Activated CD4-positive, alpha-beta memory T cell treated with anti-CD3 and anti-CD28 coated beads, Interleukin-2, amount 10 ng/mL, durations not matched to agents 7 days and 5 days (primary cell): ENCODE results near the gene PIMREG. TPM values are rescaled to one million over a fixed set of nuclear protein-coding genes. Genes with fewer than 3 reads are reported as not detected.

Source experiments
- CTCF ChIA-PET: fragments of 350-600 bp; sonication (Branson Sonifier 250); formaldehyde crosslinking; loops from one replicate; lab custom pipeline; 2021; ENCODE audit warnings: antibody characterized with exemption, inconsistent platforms; lab: Charles Lee
- POLR2A ChIA-PET: fragments of 350-600 bp; sonication (Branson Sonifier 250); formaldehyde crosslinking; loops from one replicate; lab custom pipeline; 2021; ENCODE audit warnings: antibody characterized with exemption; lab: Charles Lee
- DNase-seq: peaks from one replicate; pipeline ENCODE4 v3.0.0-alpha.2; 2020
- H3K27ac Mint-ChIP-seq: one replicate; pipeline ENCODE4 v1.8.0; 2021; ENCODE audit warnings: mild to moderate bottlenecking, mixed read lengths
- H3K27me3 Mint-ChIP-seq: one replicate; pipeline ENCODE4 v1.8.0; 2021; ENCODE audit warnings: mixed read lengths
- H3K36me3 Mint-ChIP-seq: one replicate; pipeline ENCODE4 v1.8.0; 2021; ENCODE audit warnings: low read depth, mixed read lengths
- H3K4me1 Mint-ChIP-seq: one replicate; pipeline ENCODE4 v1.8.0; 2021; ENCODE audit warnings: mixed read lengths
- H3K4me3 Mint-ChIP-seq: one replicate; pipeline ENCODE4 v1.8.0; 2021; ENCODE audit warnings: mild to moderate bottlenecking, mixed read lengths
- H3K9me3 Mint-ChIP-seq: one replicate; pipeline ENCODE4 v1.8.0; 2021; ENCODE audit warnings: mixed read lengths
- total RNA-seq, 2 experiments: library from RNA; stranded (reverse); gene quantifications; one replicate each; pipeline ENCODE4 v1.2.3, GENCODE V29; 2021

Gene PIMREG
- total RNA-seq, 2 experiments from 2014 or later, result 21.2 TPM

DNA sequence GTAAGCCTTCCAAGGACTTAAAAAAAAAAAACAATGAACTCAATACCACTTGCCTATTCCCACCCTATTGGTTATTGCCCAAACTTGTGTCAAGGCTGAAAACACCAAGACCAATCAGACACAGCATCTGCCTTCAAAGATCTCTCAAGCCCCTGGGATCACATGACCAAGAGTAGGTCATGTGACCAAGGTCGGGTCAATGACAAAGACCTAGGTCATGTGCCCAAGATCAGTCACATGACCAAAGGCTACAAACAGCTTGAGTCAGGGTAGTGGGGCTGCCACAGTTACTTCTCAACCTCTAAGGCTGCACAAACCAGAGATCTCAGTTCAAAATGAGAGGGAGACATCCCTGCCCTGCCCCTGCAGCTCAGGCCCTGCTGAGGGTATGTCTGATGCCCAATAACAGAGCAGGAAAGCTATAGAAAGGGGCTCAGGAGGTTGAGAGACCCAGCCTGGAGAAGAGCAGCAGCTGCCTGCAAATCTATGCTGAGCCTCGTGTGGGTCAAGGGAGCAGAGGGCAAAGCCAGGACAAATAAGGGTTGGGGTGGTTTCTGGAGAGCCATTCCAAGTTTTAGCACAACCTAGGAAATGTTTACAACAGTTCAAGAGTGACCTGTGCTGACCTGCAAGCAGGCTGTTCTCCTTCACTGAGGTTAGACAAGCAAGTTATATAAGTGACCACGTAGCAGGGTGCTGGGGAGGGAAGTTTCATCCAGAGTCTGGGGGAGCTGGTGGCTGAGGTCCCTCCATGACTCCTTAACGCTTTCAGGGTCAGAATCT lies 48.8 kb downstream of the PIMREG start:
- Mint-ChIP-seq H3K4me1 (peaks cover 13% of the 10 kb centered on the region), H3K9me3 (no peaks in the 10 kb centered on the region), H3K27ac (no peak overlapping the region), H3K36me3 (no peaks in the 10 kb centered on the region), H3K27me3 (peaks cover 10% of the 10 kb centered on the region), H3K4me3 (no peak overlapping the region)
- CTCF ChIA-PET, result interaction anchor here (0.8 kb wide), 1 partner anchor 20 kb away, joined by 3 read pairs; no protein-coding TSS in a partner anchor
- POLR2A ChIA-PET, result no interaction called here
- no peak for DNase-seq

DNA sequence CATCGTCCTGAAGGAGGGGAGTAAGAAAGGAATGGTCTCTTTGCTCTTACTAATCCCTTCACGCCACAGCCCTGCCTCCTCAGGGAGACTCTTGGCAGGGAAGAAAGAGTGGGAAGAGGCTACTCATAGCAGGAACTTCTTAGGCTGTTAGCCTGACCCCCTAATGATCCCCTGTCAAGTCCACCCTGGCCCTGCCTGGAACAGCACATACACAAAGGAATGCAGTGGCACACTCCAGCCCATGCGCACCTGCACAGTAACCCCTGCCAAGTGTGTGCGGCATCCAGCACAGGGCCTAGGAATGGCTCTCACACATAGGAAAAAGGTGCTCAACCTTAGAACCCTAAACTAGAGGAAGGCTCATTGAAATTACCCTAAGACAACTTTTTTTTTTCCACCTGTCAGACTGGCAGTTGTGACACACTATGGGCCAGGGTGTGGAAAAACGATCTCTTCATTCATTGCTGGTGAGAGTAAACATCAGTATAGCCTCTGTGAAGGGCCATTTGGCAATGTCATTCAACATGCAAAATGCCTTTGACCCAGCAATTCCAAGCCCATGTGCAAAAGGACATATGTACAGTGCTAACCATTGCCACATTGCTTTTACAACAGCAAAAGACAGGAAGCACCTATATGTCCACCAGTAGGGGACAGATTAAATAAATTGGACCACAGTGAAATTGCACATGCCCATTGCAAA lies 50.1 kb downstream of the PIMREG start:
- POLR2A ChIA-PET, result no interaction called here
- CTCF ChIA-PET, result no interaction called here
- Mint-ChIP-seq H3K9me3 (no peaks in the 10 kb centered on the region), H3K27ac (no peak overlapping the region), H3K36me3 (no peaks in the 10 kb centered on the region), H3K27me3 (peaks cover 10% of the 10 kb centered on the region), H3K4me1 (peaks cover 13% of the 10 kb centered on the region), H3K4me3 (no peak overlapping the region)
- no peak for DNase-seq

DNA sequence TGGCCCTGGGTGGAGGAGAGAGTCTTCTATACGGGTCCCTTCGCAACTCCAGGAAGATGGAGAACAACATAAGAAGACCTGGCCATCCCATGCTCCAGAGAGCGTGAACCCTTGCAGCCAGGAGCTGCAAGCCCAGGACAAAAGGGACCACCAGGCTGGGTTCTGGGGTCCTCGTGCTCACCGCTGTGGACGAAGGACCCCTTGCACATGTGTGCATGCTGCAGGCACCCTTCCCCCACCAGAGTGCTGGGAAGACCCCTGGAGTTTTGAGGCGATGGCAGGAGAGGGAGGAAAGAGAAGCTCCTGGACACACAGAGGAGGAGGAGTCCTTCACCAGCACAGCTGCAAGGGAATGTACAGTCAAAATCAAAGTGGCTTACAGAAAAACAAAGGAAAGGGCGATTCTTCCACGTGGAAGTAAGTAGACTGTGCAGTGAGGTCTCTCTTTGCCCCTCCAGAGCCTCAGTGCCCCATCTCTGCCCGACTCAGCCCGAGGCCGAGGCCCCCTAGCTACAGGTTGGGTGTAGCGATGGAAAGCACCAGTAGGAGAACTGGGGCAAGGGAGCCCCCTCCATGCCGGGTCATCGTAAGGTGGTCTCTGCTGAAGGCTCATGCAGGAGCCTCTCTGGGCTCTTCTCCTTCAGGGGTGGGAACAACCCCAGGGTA lies 51.3 kb downstream of the PIMREG start:
- Mint-ChIP-seq H3K9me3 (no peaks in the 10 kb centered on the region), H3K4me3 (no peak overlapping the region), H3K36me3 (no peaks in the 10 kb centered on the region), H3K4me1 (peaks cover 13% of the 10 kb centered on the region), H3K27ac (no peak overlapping the region), H3K27me3 (peaks cover 10% of the 10 kb centered on the region)
- no peak for DNase-seq
- ChIA-PET POLR2A (interaction anchor here (0.6 kb wide), 1 partner anchor 62 kb away, joined by 3 read pairs; no protein-coding TSS in a partner anchor), CTCF (interaction anchor here (0.7 kb wide), 1 partner anchor 23 kb away, joined by 3 read pairs; no protein-coding TSS in a partner anchor)

DNA sequence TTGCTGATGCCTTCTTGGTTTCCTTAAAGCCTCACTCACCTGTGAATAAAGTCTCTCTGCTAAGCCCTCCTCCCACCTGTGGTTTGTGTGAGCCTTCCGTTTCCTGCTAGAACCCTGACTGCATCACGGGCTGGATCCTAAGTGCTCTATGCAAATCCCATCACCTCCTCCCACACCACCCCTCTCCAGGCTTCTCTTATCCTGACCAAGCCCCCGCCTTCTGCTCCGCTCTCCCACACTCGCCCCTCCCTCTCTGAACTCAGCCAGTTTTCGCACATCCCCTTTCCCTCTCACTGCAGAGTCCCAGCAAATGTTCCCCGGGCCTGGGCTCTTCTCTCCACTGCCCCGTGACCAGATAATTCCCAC lies 51.8 kb downstream of the PIMREG start:
- Mint-ChIP-seq H3K4me1 (peaks cover 13% of the 10 kb centered on the region), H3K4me3 (no peak overlapping the region), H3K9me3 (no peaks in the 10 kb centered on the region), H3K27me3 (peaks cover 10% of the 10 kb centered on the region), H3K36me3 (no peaks in the 10 kb centered on the region), H3K27ac (no peak overlapping the region)
- DNase-seq, result no peak
- CTCF ChIA-PET, result no interaction called here
- POLR2A ChIA-PET, result interaction anchor here (0.6 kb wide), 1 partner anchor 61 kb away, joined by 3 read pairs; no protein-coding TSS in a partner anchor

DNA sequence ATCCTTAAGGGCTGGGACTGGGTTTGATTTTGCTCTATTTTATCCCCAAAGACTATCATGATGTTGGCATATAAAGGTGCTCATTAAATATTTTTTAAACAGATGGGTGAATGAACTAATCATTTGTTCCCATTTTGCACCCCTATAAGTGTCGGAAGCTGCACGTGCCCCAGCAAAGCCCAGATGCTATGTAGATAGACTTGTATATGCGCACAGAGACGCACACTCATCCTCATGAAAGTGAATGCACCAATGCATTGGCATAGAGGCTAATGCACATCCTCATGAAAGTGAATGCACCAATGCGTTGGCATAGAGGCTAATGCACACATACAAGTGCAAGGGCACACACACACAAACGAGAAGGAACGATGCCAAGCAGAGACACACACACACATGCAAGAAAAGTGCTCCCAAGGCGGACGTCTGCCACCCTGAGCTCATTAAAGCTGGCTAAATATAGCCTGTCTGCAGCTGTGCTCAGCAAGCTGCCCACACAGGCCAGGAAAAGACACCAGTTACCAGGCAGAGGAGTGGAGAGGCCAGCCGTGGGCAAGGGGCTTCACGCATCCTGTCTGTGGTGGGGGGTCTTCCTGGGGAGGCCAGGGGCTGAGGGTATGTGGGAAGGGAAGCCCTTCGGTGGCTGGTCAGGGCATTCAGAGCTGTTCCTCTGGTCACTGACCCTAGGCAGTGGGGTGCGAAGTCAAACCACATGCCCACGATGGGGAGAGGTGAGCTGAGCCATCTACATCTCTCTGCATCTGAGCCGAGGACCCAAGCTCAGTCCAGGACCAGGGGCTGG lies 52.6 kb downstream of the PIMREG start:
- no peaks in the 10 kb centered on the region for H3K36me3 Mint-ChIP-seq
- H3K4me3 Mint-ChIP-seq, result no peak overlapping the region
- ChIA-PET POLR2A (no interaction called here), CTCF (interaction anchor here (0.9 kb wide), 1 partner anchor 61 kb away, joined by 3 read pairs; no protein-coding TSS in a partner anchor)
- no peaks in the 10 kb centered on the region for H3K9me3 Mint-ChIP-seq
- H3K4me1 Mint-ChIP-seq, result peaks cover 13% of the 10 kb centered on the region
- H3K27ac Mint-ChIP-seq, result no peak overlapping the region
- no peak for DNase-seq
- H3K27me3 Mint-ChIP-seq, result peaks cover 10% of the 10 kb centered on the region

GRCh38 chr17:6497496-6498221 lies 53.4 kb downstream of the PIMREG start:
- no peak overlapping the region for H3K27ac Mint-ChIP-seq
- no peak for DNase-seq
- H3K9me3 Mint-ChIP-seq, result no peaks in the 10 kb centered on the region
- H3K27me3 Mint-ChIP-seq, result peaks cover 10% of the 10 kb centered on the region
- H3K4me1 Mint-ChIP-seq, result peaks cover 13% of the 10 kb centered on the region
- ChIA-PET POLR2A (no interaction called here), CTCF (interaction anchor here (0.9 kb wide), 1 partner anchor 62 kb away, joined by 3 read pairs; no protein-coding TSS in a partner anchor)
- no peaks in the 10 kb centered on the region for H3K36me3 Mint-ChIP-seq
- no peak overlapping the region for H3K4me3 Mint-ChIP-seq

- no peaks in the 10 kb centered on the region for H3K36me3 Mint-ChIP-seq
- H3K27ac Mint-ChIP-seq, result no peak overlapping the region
- peaks cover 13% of the 10 kb centered on the region for H3K4me1 Mint-ChIP-seq
- CTCF ChIA-PET, result no interaction called here
- DNase-seq, result no peak
- no peak overlapping the region for H3K4me3 Mint-ChIP-seq
- peaks cover 10% of the 10 kb centered on the region for H3K27me3 Mint-ChIP-seq
- POLR2A ChIA-PET, result no interaction called here
- no peaks in the 10 kb centered on the region for H3K9me3 Mint-ChIP-seq
Measured at GRCh38 chr17:6498356-6498755, 54.1 kb downstream of the PIMREG start.

- ChIA-PET POLR2A (no interaction called here), CTCF (no interaction called here)
- no peak for DNase-seq
- no peak overlapping the region for H3K27ac Mint-ChIP-seq
- H3K9me3 Mint-ChIP-seq, result no peaks in the 10 kb centered on the region
- no peak overlapping the region for H3K4me3 Mint-ChIP-seq
- H3K36me3 Mint-ChIP-seq, result no peaks in the 10 kb centered on the region
- peaks cover 10% of the 10 kb centered on the region for H3K27me3 Mint-ChIP-seq
- H3K4me1 Mint-ChIP-seq, result peaks cover 13% of the 10 kb centered on the region
Measured at GRCh38 chr17:6498901-6499540, 54.8 kb downstream of the PIMREG start.

Other genes starting within 250 kb of the PIMREG start
- gene AIPL1, start 9.3 kb upstream of the PIMREG start, total RNA-seq, result not detected
- gene PITPNM3, start 112.1 kb downstream of the PIMREG start, total RNA-seq, result under 1 TPM; 0.53 to 0.63 TPM
- gene KIAA0753, start 196.3 kb downstream of the PIMREG start, total RNA-seq, result 10 to 100 TPM; 13.0 to 14.6 TPM
- 10 to 100 TPM; 70.6 to 71.1 TPM for gene TXNDC17, start 196.6 kb downstream of the PIMREG start, total RNA-seq
- gene MED31, start 207.2 kb downstream of the PIMREG start, total RNA-seq, result 10 to 100 TPM; 26.0 to 26.3 TPM
- gene C17orf100, start 207.3 kb downstream of the PIMREG start, total RNA-seq, result 1 to 10 TPM; 1.1 to 1.9 TPM